Measurements from ENCODE around the gene CLCF1.

DNA sequence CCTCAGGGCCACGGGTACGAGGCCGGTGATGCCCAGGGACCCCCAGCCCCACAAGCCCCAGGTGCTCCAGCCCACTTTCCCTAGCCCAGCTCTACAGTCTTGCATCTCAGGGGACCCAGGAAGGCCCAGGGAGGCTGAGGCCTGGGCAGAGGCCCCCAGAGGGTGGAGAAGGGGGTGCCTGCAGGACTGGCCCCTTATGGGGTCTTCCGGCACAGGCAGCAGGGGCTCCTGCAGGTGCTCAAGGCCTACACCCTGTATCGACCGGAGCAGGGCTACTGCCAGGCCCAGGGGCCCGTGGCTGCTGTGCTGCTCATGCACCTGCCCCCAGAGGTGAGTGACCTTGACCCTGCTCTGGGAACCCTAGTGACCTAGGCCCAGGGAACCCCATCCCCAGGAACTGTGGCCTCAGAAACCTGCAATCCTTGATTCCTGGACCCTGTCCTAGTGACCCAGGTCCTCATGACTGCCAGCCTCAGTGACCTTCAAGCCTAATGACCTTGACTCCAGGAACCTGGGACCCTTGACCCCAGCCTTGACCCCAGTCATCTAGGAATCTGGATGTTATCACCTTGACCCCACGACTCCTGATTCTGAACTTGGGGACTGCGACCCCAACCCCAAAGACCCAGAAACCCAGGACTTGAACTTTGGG is 32.4 kb upstream of the CLCF1 start:
- TF ChIP-seq, protein P1, sequence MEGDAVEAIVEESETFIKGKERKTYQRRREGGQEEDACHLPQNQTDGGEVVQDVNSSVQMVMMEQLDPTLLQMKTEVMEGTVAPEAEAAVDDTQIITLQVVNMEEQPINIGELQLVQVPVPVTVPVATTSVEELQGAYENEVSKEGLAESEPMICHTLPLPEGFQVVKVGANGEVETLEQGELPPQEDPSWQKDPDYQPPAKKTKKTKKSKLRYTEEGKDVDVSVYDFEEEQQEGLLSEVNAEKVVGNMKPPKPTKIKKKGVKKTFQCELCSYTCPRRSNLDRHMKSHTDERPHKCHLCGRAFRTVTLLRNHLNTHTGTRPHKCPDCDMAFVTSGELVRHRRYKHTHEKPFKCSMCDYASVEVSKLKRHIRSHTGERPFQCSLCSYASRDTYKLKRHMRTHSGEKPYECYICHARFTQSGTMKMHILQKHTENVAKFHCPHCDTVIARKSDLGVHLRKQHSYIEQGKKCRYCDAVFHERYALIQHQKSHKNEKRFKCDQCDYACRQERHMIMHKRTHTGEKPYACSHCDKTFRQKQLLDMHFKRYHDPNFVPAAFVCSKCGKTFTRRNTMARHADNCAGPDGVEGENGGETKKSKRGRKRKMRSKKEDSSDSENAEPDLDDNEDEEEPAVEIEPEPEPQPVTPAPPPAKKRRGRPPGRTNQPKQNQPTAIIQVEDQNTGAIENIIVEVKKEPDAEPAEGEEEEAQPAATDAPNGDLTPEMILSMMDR (IDR thresholded peaks at IDR 0.05) = no peak
- TF ChIP-seq POLR2A (IDR thresholded peaks at IDR 0.05) = no peak
- no peak for TF ChIP-seq POLR2AphosphoS5 (IDR thresholded peaks at IDR 0.05)
